ENCODE results near the gene MAPT.

GRCh38 chr17:46035112-46035818 is 140.9 kb downstream of the MAPT start:
- TF ChIP-seq CTCF (conservative IDR thresholded peaks at IDR 0.05; ENCODE audit: low read depth, low read length) (no peak), EZH2 (IDR thresholded peaks at IDR 0.05; ENCODE audit: borderline replicate concordance, low read depth, low read length, poor library complexity, severe bottlenecking) (no peak)

All from A673 (cell line).